Gastroesophageal sphincter (tissue), 4 donors: Measurements from ENCODE around the gene MRE11. TPM values are rescaled to one million over a fixed set of nuclear protein-coding genes. Genes with fewer than 3 reads are reported as not detected.

Source experiments
- ATAC-seq: fragments of 150-250 bp; one replicate; pipeline ENCODE4 v1.9.1; 2016; ENCODE audit warnings: mild to moderate bottlenecking, moderate library complexity
- H3K27ac ChIP-seq, 4 donors: fragments of 200-600 bp; sonication (generic) in 3 of 4; 1 replicate in 3 of 4; 2 replicates in 1 of 4; pipeline ENCODE4 v1.5.1; 2016 to 2019
- H3K27me3 ChIP-seq: fragments of 200-600 bp; sonication (generic); one replicate; pipeline ENCODE4 v1.5.1; 2019
- H3K36me3 ChIP-seq, 2 donors: fragments of 200-600 bp; sonication (generic); one replicate each; pipeline ENCODE4 v1.5.1; 2019; ENCODE audit warnings: control low read depth in 1 of 2
- H3K4me1 ChIP-seq, 3 donors: fragments of 200-600 bp; sonication (generic); 1 replicate in 2 of 3; 2 replicates in 1 of 3; pipeline ENCODE4 v1.5.1; 2016 to 2019; ENCODE audit warnings: control low read depth in 2 of 3
- H3K4me3 ChIP-seq, 2 donors: fragments of 200-600 bp; sonication (generic); one replicate each; pipeline ENCODE4 v1.5.1; 2019; ENCODE audit warnings: mild to moderate bottlenecking in 1 of 2, moderate library complexity in 1 of 2
- H3K9me3 ChIP-seq, 3 donors: fragments of 200-600 bp; sonication (generic); one replicate each; pipeline ENCODE4 v1.5.1; 2017 to 2019; ENCODE audit warnings: control low read depth in 2 of 3
- EP300 ChIP-seq: sonication (generic); formaldehyde crosslinking; IDR thresholded peaks from one replicate; pipeline ENCODE4 v1.6.1; 2017; ENCODE audit warnings: antibody characterized with exemption, mild to moderate bottlenecking
- POLR2A ChIP-seq, 2 donors: fragments of 450-650 bp; IDR thresholded peaks; one replicate each; pipeline ENCODE4 v1.6.1; 2017; ENCODE audit warnings: antibody characterized with exemption in 2 of 2, mild to moderate bottlenecking in 2 of 2, moderate library complexity in 1 of 2
- POLR2AphosphoS5 ChIP-seq: sonication (generic); formaldehyde crosslinking; IDR thresholded peaks from one replicate; pipeline ENCODE4 v1.6.1; 2017; ENCODE audit warnings: antibody characterized with exemption
- WGBS, 2 donors: methylation state at CpG; one replicate each; pipeline ENCODE4 v1.1.5; 2018; ENCODE audit warnings: low coverage in 1 of 2; 5-methylcytosine and 5-hydroxymethylcytosine counted together
- total RNA-seq, 4 donors: library from RNA; depleted of rRNA; stranded (reverse); fragments of >200 nt; gene quantifications; one replicate each; pipeline ENCODE4 v1.1.0, GENCODE V29; 2016
- TF ChIP-seq, protein P1 (sequence below), 4 experiments: fragments of 200-600 bp in 2 of 4; fragments of 450-650 bp in 2 of 4; sonication (generic) in 1 of 4; IDR thresholded peaks; one replicate each; pipeline ENCODE4 v1.5.1; 2017 to 2019; ENCODE audit warnings: antibody characterized with exemption in 4 of 4, mild to moderate bottlenecking in 2 of 4, moderate library complexity in 2 of 4

The MRE11 gene
- total RNA-seq, 4 donors from 2014 or later, result 13.8 to 15.9 (median 14.5) TPM

DNA sequence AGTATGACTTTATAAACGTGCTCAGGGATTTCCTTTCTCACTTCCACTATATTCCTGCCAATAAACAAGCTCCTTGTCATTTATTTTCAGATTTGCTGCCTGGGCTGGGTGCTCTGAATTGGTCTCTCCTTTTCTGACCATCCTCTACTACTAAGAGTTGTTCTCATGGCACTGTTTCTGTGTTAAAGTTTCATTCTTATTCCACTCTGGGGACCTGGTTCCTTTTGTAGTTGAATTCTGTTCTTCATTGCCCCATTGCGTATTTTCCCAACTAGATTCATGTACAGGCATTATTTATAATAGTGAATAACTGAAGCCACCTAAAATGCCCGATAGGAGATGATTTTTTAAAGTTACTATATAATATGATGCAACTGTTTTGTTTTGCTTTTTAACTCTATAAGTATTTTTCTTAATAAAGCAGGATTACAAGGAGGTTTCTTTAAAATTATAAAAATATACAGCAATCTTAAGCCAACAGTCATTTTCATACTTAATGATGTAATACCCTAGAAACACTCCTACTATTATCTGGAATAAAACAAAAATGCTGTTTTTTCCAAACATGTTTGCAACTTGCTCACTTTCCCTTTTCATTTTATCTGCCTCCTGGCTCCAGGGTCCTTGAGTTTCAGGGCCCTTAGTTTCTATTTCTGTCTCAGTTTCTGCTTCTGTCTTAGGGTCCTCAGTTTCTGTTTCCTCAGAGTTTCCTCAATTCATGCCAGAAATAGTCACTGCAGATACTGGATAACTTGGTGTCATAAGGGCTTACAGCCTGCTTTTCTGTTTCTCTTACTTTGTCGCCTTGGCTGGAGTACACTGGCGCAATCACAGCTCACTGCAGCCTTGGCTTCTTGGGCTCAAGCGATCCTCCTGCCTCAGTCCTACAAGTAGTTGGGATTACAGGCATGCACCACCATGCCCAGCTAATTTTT lies 40.3 kb upstream of the MRE11 start:
- peak; percentile 43 for ATAC-seq
- WGBS, 2 donors, result 46 to 61% methylated on average over 5 to 6 of the region's 6 CpGs
- peaks cover 15% of the 10 kb centered on the region for H3K27me3 ChIP-seq
- H3K4me1 ChIP-seq, result peaks cover 0 to 15% (median 0%) of the 10 kb centered on the region in 3 donors
- H3K36me3 ChIP-seq, result no peaks in the 10 kb centered on the region
- TF ChIP-seq POLR2A (IDR thresholded peaks at IDR 0.05) (no peak), POLR2AphosphoS5 (no peak), EP300 (no peak)
- TF ChIP-seq, protein P1, sequence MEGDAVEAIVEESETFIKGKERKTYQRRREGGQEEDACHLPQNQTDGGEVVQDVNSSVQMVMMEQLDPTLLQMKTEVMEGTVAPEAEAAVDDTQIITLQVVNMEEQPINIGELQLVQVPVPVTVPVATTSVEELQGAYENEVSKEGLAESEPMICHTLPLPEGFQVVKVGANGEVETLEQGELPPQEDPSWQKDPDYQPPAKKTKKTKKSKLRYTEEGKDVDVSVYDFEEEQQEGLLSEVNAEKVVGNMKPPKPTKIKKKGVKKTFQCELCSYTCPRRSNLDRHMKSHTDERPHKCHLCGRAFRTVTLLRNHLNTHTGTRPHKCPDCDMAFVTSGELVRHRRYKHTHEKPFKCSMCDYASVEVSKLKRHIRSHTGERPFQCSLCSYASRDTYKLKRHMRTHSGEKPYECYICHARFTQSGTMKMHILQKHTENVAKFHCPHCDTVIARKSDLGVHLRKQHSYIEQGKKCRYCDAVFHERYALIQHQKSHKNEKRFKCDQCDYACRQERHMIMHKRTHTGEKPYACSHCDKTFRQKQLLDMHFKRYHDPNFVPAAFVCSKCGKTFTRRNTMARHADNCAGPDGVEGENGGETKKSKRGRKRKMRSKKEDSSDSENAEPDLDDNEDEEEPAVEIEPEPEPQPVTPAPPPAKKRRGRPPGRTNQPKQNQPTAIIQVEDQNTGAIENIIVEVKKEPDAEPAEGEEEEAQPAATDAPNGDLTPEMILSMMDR (IDR thresholded peaks at IDR 0.05), result no peak
- peak overlapping the region in 1 of 4 donors; percentile 17 for H3K27ac ChIP-seq
- no peak overlapping the region for H3K4me3 ChIP-seq
- no peaks in the 10 kb centered on the region for H3K9me3 ChIP-seq

DNA sequence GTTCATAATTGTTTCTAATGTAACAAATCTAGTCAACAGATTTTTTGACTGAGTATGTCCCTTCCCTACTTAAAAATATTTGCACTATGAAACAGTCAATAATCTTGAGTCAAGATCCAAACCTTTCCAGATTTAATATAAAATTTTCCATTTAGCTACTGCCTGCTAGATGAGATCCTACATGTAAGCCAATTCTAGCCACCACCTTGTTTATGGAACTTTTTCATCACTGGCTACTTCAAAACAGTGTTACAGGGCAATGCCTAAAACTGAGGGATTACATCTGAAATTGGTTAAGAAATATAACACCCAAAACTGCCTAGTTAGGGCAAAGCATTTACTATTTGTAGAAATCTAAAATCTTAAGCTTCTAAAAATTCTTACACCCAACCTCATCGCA lies 39.6 kb upstream of the MRE11 start:
- no peak for TF ChIP-seq POLR2A (IDR thresholded peaks at IDR 0.05)
- TF ChIP-seq, protein P1 (IDR thresholded peaks at IDR 0.05), result no peak
- no peak for TF ChIP-seq EP300
- no peak for TF ChIP-seq POLR2AphosphoS5
- Histone ChIP-seq H3K27me3 (peaks cover 15% of the 10 kb centered on the region), H3K4me3 (no peak overlapping the region), H3K9me3 (no peaks in the 10 kb centered on the region), H3K27ac (peak overlapping the region in 1 of 4 donors; percentile 17), H3K36me3 (no peaks in the 10 kb centered on the region), H3K4me1 (peaks cover 0 to 15% (median 0%) of the 10 kb centered on the region in 3 donors)
- no peak for ATAC-seq
- WGBS, 2 donors, result 73 to 82% methylated on average over 1 of the region's 1 CpG

DNA sequence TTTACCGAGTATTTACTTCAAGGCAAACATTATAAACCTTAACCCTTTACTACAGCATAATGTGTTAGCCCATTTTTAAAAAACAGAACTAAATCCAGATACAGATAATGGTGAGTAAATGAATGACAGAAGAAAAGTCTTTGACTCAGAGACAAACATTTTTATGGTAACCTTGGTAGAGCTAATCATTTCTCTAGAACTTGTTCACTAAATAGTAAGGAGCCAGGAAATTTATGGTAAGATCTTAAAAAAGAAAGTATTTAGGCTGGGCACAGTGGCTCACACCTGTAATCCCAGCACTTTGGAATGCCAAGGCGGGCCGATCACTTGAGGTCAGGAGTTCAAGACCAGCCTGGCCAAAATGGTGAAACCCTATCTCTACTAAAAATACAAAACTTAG lies 38.6 kb upstream of the MRE11 start:
- no peak for TF ChIP-seq EP300
- no peak for TF ChIP-seq POLR2A (IDR thresholded peaks at IDR 0.05)
- no peak for TF ChIP-seq POLR2AphosphoS5
- TF ChIP-seq, protein P1 (IDR thresholded peaks at IDR 0.05), result no peak
- H3K4me3 ChIP-seq, result no peak overlapping the region
- no peaks in the 10 kb centered on the region for H3K9me3 ChIP-seq
- H3K27me3 ChIP-seq, result peaks cover 15% of the 10 kb centered on the region
- H3K36me3 ChIP-seq, result no peaks in the 10 kb centered on the region
- ATAC-seq, result no peak
- no peak overlapping the region for H3K27ac ChIP-seq
- 83 to 92% methylated on average over 3 of the region's 3 CpGs for WGBS, 2 donors
- H3K4me1 ChIP-seq, result peaks cover 0 to 12% (median 0%) of the 10 kb centered on the region in 3 donors

DNA sequence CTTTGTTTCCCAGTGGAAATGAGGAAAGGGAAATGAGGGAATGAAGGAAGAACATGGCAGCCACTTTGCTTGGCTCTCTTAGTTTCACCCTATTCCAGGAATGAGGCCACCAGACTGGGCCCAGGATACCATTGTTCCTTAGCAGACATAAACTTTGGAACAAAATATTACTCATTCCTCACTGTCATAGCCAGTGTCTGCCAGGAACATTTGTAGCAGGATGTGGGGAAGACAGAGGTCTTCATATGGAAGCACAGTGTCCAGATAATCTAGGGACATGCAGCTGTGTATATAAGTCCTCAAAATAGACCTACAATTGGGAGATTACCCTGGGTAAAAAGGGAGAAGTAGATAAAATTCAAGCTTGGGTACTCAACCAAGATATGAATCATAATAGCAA lies 34.9 kb upstream of the MRE11 start:
- H3K27me3 ChIP-seq, result peaks cover 3% of the 10 kb centered on the region
- TF ChIP-seq POLR2A (IDR thresholded peaks at IDR 0.05) (no peak), EP300 (no peak), POLR2AphosphoS5 (no peak)
- TF ChIP-seq, protein P1 (IDR thresholded peaks at IDR 0.05), result no peak
- H3K36me3 ChIP-seq, result no peaks in the 10 kb centered on the region
- no peak for ATAC-seq
- H3K4me3 ChIP-seq, result no peak overlapping the region
- H3K4me1 ChIP-seq, result peaks cover 0 to 11% (median 0%) of the 10 kb centered on the region in 3 donors
- H3K9me3 ChIP-seq, result no peaks in the 10 kb centered on the region
- H3K27ac ChIP-seq, result no peak overlapping the region
